ENCODE results near the gene AAK1.

AAK1 gene

GRCh38 chr2:69491864-69492263 lies 151.7 kb downstream of the AAK1 start:
- DNase-seq (ENCODE audit: low spot score) = no peak

- DNase-seq (ENCODE audit: low spot score) = no peak
These were observed 153.1 kb downstream of the AAK1 start for GRCh38 chr2:69490486-69490885.

GRCh38 chr2:69489793-69490192 lies 153.7 kb downstream of the AAK1 start:
- DNase-seq (ENCODE audit: low spot score) = no peak

- DNase-seq (ENCODE audit: low spot score) = no peak
These were observed 159.8 kb downstream of the AAK1 start for GRCh38 chr2:69483696-69484095.

GRCh38 chr2:69483024-69483423 lies 160.5 kb downstream of the AAK1 start:
- DNase-seq (ENCODE audit: low spot score) = no peak

- no peak for DNase-seq (ENCODE audit: low spot score)
These were observed 161.1 kb downstream of the AAK1 start for GRCh38 chr2:69482471-69482870.

GRCh38 chr2:69481421-69481820 lies 162.1 kb downstream of the AAK1 start:
- DNase-seq (ENCODE audit: low spot score) = no peak

GRCh38 chr2:69477627-69478026 lies 165.9 kb downstream of the AAK1 start:
- DNase-seq (ENCODE audit: low spot score) = no peak

GRCh38 chr2:69474688-69475087 lies 168.9 kb downstream of the AAK1 start:
- no peak for DNase-seq (ENCODE audit: low spot score)

- no peak for DNase-seq (ENCODE audit: low spot score)
These were observed 171.7 kb downstream of the AAK1 start for GRCh38 chr2:69471793-69472192.

- DNase-seq (ENCODE audit: low spot score) = no peak
These were observed 172.6 kb downstream of the AAK1 start for GRCh38 chr2:69470911-69471310.

GRCh38 chr2:69469784-69470183 lies 173.8 kb downstream of the AAK1 start:
- no peak for DNase-seq (ENCODE audit: low spot score)

- DNase-seq (ENCODE audit: low spot score) = no peak
These were observed 174.2 kb downstream of the AAK1 start for GRCh38 chr2:69469375-69469774.

GRCh38 chr2:69466728-69467127 lies 176.8 kb downstream of the AAK1 start:
- no peak for DNase-seq (ENCODE audit: low spot score)

GRCh38 chr2:69465513-69466456 lies 177.8 kb downstream of the AAK1 start:
- DNase-seq (ENCODE audit: low spot score) = no peak

GRCh38 chr2:69464575-69464974 lies 179.0 kb downstream of the AAK1 start:
- DNase-seq (ENCODE audit: low spot score) = no peak

GRCh38 chr2:69462780-69463179 lies 180.8 kb downstream of the AAK1 start:
- DNase-seq (ENCODE audit: low spot score) = no peak

- DNase-seq (ENCODE audit: low spot score) = no peak
These were observed 182.1 kb downstream of the AAK1 start for GRCh38 chr2:69461404-69461803.

GRCh38 chr2:69459936-69460335 lies 183.6 kb downstream of the AAK1 start:
- DNase-seq (ENCODE audit: low spot score) = no peak

GRCh38 chr2:69456950-69457445 lies 186.5 kb downstream of the AAK1 start:
- no peak for DNase-seq (ENCODE audit: low spot score)

GRCh38 chr2:69456154-69456553 lies 187.4 kb downstream of the AAK1 start:
- DNase-seq (ENCODE audit: low spot score) = no peak

GRCh38 chr2:69454976-69455375 lies 188.6 kb downstream of the AAK1 start:
- no peak for DNase-seq (ENCODE audit: low spot score)

- no peak for DNase-seq (ENCODE audit: low spot score)
These were observed 189.9 kb downstream of the AAK1 start for GRCh38 chr2:69453475-69454129.

Data from left forelimb (tissue), 1 donor.